Esophagus squamous epithelium (tissue), 5 donors: ENCODE results near the gene ARID1A. TPM values are rescaled to one million over a fixed set of nuclear protein-coding genes. Genes with fewer than 3 reads are reported as not detected.

Experiments
- DNase-seq: peaks from one replicate; lab custom pipeline; 2025; lab: John Stamatoyannopoulos, UW
- H3K27ac ChIP-seq, 4 donors: fragments of 200-600 bp; sonication (generic); one replicate each; pipeline ENCODE4 v1.5.1; 2016 to 2019; ENCODE audit warnings: mild to moderate bottlenecking in 1 of 4
- H3K27me3 ChIP-seq, 4 donors: fragments of 200-600 bp; sonication (generic); 1 replicate in 3 of 4; 2 replicates in 1 of 4; pipeline versions ENCODE4 v1.5.1 to v1.6.0; 2017 to 2021; ENCODE audit warnings: antibody characterized with exemption in 1 of 4
- H3K36me3 ChIP-seq, 3 donors: fragments of 200-600 bp; sonication (generic); one replicate each; pipeline ENCODE4 v1.5.1; 2016 to 2019
- H3K4me1 ChIP-seq, 3 donors: fragments of 200-600 bp; sonication (generic); one replicate each; pipeline ENCODE4 v1.5.1; 2017 to 2019
- H3K4me3 ChIP-seq, 4 donors: fragments of 200-600 bp; sonication (generic); 1 replicate in 3 of 4; 2 replicates in 1 of 4; pipeline ENCODE4 v1.5.1; 2016 to 2019; ENCODE audit warnings: mild to moderate bottlenecking in 2 of 4, moderate library complexity in 1 of 4
- H3K9me3 ChIP-seq, 3 donors: fragments of 200-600 bp; sonication (generic); one replicate each; pipeline ENCODE4 v1.5.1; 2016 to 2019
- POLR2A ChIP-seq, 4 donors: fragments of 450-650 bp; IDR thresholded peaks; one replicate each; pipeline ENCODE4 v1.6.1; 2017; ENCODE audit warnings: antibody characterized with exemption in 4 of 4, mild to moderate bottlenecking in 4 of 4, moderate library complexity in 3 of 4
- WGBS, 2 donors: methylation state at CpG; one replicate each; pipeline ENCODE4 v1.1.5; 2018; 5-methylcytosine and 5-hydroxymethylcytosine counted together
- intact Hi-C: fragments of 100-400 bp; cut with DNase I; formaldehyde crosslinking; loops from one replicate; pipeline ENCODE4 v1.15.0; 2022
- total RNA-seq, 4 donors: library from RNA; depleted of rRNA; stranded (reverse); fragments of >200 nt; gene quantifications; one replicate each; pipeline ENCODE4 v1.1.0, GENCODE V29; 2016
- TF ChIP-seq, protein P1 (sequence below), 6 experiments: fragments of 450-650 bp in 4 of 6; fragments of 200-600 bp in 2 of 6; sonication (generic) in 2 of 6; IDR thresholded peaks; one replicate each; pipeline ENCODE4 v1.5.1; 2016 to 2019; ENCODE audit warnings: antibody characterized with exemption in 6 of 6, mild to moderate bottlenecking in 4 of 6, moderate library complexity in 4 of 6
- donor health status: DM: yes; HTN: yes; CAD: no.

Gene ARID1A
- total RNA-seq, 4 donors from 2014 or later: 23.9 to 60.2 (median 43.5) TPM

DNA sequence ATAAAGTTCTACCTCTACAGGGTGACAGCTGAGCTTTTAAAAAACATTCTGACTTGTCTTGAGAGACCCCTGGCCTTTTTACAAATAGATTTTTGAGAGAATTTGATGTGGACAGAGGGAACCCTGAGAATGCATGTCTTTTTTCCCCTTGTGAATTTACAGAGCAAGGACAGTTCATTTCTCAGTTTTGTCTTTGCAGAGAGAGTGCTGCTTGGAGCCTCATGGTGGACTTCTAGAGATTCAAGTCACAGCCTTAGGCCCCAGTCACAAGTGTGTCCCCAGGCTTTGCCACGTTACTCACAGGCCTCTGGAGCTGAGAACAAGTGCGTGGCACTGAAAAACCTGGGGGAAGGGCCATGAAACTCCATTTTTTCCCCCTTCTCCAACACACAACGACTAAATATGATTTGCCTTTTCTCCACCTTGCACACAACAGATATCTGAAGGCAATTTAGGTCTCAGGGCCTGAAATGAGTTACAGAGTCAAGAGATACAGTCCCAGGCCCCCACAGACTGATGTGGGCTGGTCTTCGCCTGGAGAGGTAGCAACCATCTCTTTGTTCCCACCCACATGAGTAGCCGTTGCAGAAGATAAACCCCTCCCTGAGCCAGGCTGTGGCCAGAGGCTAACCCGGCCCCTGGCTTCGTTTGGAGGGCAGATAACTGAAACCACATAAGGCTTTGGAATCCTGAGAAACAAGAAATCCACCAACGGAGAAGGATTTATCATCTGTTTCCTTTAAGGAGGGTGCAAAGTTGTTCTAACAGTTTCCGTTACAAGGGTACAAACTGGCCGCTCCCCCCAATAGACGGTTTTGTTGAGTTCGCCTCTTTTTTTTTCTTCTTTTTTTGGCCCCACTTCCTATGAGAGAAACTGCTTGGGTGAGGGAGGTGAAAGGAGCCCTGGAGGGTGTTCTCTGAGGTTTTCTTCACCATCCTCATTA lies 90.9 kb downstream of the ARID1A start:
- intact Hi-C loops: loop anchor here (5.0 to 10.0 kb wide), 2 partner anchors 94 to 282 kb away; no protein-coding TSS in a partner anchor
- peaks cover 28 to 73% (median 38%) of the 10 kb centered on the region in 3 donors for H3K4me1 ChIP-seq
- no peak for DNase-seq

DNA sequence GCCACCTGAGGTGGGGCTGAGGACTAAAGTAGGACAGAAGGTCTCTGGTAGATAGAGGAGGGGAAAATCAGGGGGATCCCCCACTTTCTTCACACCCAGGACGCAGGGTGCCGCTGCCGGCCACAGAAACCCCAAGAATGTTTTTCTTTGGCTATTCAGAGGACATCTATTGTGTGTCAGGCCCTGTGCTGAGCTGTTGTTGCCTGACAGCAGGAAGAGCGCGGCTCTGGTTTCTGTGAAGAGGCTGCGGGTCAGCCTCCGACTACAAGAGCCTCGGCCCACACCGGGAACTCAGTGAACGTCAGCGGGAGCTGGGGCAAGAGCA lies 91.5 kb downstream of the ARID1A start:
- DNase-seq: no peak
- peak overlapping the region; percentile 98 to 100 (median 98) for H3K27ac ChIP-seq
- no peak for TF ChIP-seq POLR2A (IDR thresholded peaks at IDR 0.05)
- TF ChIP-seq, protein P1, sequence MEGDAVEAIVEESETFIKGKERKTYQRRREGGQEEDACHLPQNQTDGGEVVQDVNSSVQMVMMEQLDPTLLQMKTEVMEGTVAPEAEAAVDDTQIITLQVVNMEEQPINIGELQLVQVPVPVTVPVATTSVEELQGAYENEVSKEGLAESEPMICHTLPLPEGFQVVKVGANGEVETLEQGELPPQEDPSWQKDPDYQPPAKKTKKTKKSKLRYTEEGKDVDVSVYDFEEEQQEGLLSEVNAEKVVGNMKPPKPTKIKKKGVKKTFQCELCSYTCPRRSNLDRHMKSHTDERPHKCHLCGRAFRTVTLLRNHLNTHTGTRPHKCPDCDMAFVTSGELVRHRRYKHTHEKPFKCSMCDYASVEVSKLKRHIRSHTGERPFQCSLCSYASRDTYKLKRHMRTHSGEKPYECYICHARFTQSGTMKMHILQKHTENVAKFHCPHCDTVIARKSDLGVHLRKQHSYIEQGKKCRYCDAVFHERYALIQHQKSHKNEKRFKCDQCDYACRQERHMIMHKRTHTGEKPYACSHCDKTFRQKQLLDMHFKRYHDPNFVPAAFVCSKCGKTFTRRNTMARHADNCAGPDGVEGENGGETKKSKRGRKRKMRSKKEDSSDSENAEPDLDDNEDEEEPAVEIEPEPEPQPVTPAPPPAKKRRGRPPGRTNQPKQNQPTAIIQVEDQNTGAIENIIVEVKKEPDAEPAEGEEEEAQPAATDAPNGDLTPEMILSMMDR (IDR thresholded peaks at IDR 0.05): no peak
- no peaks in the 10 kb centered on the region for H3K27me3 ChIP-seq
- WGBS, 2 donors: 0% methylated on average over 4 to 7 of the region's 11 CpGs
- peaks cover 28 to 70% (median 38%) of the 10 kb centered on the region in 3 donors for H3K4me1 ChIP-seq
- peak overlapping the region; percentile 59 to 92 (median 78) for H3K4me3 ChIP-seq
- intact Hi-C loops: loop anchor here (5.0 to 10.0 kb wide), 2 partner anchors 95 to 283 kb away; no protein-coding TSS in a partner anchor
- no peaks in the 10 kb centered on the region for H3K9me3 ChIP-seq
- H3K36me3 ChIP-seq: peaks cover 0 to 24% (median 0%) of the 10 kb centered on the region in 3 donors

More for the DNA sequence above, 90.9 kb downstream of the ARID1A start:
- Histone ChIP-seq H3K27ac (peak overlapping the region; percentile 98 to 100 (median 98)), H3K36me3 (peaks cover 0 to 24% (median 0%) of the 10 kb centered on the region in 3 donors), H3K4me3 (peak overlapping the region; percentile 59 to 92 (median 78)), H3K9me3 (no peaks in the 10 kb centered on the region), H3K27me3 (no peaks in the 10 kb centered on the region)
- peak in 2 of 4 donors; percentile 41 to 65 for TF ChIP-seq POLR2A (IDR thresholded peaks at IDR 0.05)
- TF ChIP-seq, protein P1 (IDR thresholded peaks at IDR 0.05): no peak
- 9 to 10% methylated on average over 11 to 12 of the region's 12 CpGs for WGBS, 2 donors

DNA sequence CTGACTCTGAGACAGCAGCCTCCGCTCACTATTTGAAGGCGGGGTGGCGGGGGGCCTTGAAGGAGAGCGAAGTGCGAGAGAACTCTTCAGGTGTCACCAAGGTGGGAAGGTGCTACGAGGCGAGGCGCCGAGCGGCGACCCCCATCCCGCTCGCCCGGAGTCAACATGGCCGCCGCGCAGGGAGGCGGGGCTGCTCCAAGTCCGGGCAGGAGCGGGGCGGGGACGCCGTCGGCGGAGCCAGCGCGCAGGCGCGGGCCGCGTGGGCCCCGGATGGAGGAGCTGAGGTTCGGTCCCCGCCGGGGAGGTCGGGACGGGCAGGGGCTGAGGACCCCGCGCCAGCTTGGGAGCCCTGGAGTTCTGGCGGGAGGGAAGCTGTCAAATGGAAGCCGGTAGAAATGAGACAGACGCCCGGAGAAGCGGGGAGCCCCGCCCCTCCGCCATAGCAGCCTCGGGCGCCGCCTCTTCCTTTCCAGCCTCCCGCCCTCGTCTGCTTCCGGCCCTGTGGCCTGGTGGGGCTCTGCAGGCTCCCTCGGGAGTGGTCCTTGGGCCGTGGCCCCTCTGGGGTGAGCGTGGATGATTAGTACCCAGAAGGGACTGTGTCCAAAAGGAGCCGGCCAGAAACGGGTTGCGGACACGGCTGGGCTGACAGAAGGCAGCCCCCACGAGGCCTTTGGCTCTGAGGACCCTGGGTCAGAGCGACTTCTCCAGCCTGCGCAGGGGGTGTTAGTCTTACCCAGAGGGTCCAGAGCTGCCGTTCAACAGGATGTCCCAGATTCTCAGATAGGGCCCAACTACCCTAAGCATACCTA lies 92.1 kb downstream of the ARID1A start, which contains the start of gene PIGV:
Gene PIGV, plus strand, starts transcription at position 245 of the 809 bp plus-strand sequence. CDS start 2,866 bp downstream, outside the sequence.
- Histone ChIP-seq H3K27ac (peak within 1 kb of the TSS; percentile 98 to 100 (median 98)), H3K4me3 (peak within 1 kb of the TSS; percentile 59 to 92 (median 78)), H3K27me3 (no peaks in the 10 kb centered on the region), H3K4me1 (peaks cover 28 to 64% (median 38%) of the 10 kb centered on the region in 3 donors), H3K9me3 (no peaks in the 10 kb centered on the region), H3K36me3 (peaks cover 0 to 24% (median 0%) of the 10 kb centered on the region in 3 donors)
- intact Hi-C loops: loop anchor here (2.0 to 10.0 kb wide), 3 partner anchors 96 to 283 kb away; no protein-coding TSS in a partner anchor
- peak; percentile 28 for DNase-seq
- TF ChIP-seq POLR2A (IDR thresholded peaks at IDR 0.05): peak in 2 of 4 donors; percentile 54 to 73
- TF ChIP-seq, protein P1 (IDR thresholded peaks at IDR 0.05): peak in 5 of 6 experiments; percentile 15 to 59 (median 46)
- WGBS, 2 donors: 0% methylated on average over 24 of the region's 63 CpGs; no CpG with 5 or more reads in 1 of the 2 donors

DNA sequence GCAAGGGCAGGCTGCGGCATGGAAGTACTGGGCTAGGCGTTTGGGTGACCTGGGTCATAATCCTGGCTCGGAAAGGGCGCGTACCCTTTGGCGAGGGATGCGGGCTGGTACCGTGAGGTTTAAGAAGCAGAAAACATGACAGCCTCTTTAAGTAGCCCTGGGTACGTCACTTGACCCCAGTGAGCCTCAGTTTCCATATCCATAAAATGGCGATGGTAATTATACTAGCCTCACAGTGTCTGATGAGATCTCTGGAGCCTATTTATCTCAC lies 92.6 kb downstream of the ARID1A start:
- no peak for DNase-seq
- peak overlapping the region; percentile 59 to 92 (median 78) for H3K4me3 ChIP-seq
- H3K27ac ChIP-seq: peak overlapping the region; percentile 98 to 100 (median 98)
- intact Hi-C loops: loop anchor here (2.0 to 10.0 kb wide), 3 partner anchors 96 to 284 kb away; no protein-coding TSS in a partner anchor
- WGBS, 2 donors: 0% methylated on average over 2 to 7 of the region's 10 CpGs
- H3K9me3 ChIP-seq: no peaks in the 10 kb centered on the region
- no peak for TF ChIP-seq POLR2A (IDR thresholded peaks at IDR 0.05)
- TF ChIP-seq, protein P1 (IDR thresholded peaks at IDR 0.05): no peak
- H3K36me3 ChIP-seq: peaks cover 0 to 29% (median 0%) of the 10 kb centered on the region in 3 donors
- peaks cover 28 to 59% (median 38%) of the 10 kb centered on the region in 3 donors for H3K4me1 ChIP-seq
- H3K27me3 ChIP-seq: no peaks in the 10 kb centered on the region
